Suppressor macrophage (primary cell): ENCODE results near the gene HSD17B12.
A peak's percentile ranks its signal among the peaks of the same experiment; 100 is the strongest.
"Not testable (repeated sequence)": the region's sequence is repeated elsewhere in the genome, so short reads cannot be mapped to it uniquely, and the experiment has no call there.

Experiments used
- DNase-seq, 4 experiments: peaks; one replicate each; pipeline ENCODE4 v3.0.0-alpha.2; 2020 to 2022
- total RNA-seq, 17 experiments: gene quantifications; one replicate each; lab custom pipeline; 2026; ENCODE audit warnings: mixed read lengths in 6 of 17, inconsistent platforms in 3 of 17; lab: John Stamatoyannopoulos, UW

Gene HSD17B12
- 76.5 to 280 (median 197) reads per million in 17 experiments for total RNA-seq

DNA sequence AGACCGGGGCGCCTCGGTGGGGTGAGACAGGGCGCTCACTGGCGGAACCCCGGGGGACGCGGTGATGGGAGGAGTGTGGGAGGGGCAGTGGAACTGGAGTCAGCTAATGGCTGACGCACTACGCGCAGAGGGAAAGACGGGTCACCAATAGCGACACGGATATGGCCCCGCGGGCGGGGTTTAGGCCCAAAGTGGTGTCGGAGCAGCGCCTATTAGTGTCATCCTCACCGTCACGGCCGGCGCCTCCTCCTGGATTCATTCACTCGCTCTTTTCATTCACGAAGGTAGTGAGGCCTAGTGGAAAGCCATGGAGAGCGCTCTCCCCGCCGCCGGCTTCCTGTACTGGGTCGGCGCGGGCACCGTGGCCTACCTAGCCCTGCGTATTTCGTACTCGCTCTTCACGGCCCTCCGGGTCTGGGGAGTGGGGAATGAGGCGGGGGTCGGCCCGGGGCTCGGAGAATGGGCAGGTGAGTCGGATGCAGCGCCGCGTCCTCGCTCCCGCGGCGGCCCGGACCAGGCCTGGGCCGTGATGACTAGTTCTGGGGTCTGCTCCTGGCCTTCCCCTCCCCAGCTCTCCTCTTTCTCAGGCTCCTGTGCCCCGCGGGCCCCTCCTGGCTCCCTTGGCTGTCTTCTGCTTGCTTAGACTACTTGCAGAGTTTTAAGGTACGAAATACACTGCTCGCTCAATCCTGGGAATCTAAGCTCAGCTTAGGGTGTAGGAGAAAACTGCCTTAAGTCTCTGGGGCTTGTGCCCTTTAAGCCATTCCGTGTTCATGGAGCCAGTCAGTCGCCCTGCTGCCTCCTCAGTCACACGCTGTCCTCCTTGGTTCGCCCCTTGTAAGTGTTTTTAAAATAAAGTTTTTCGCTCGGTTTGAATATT is at the start of gene HSD17B12:
HSD17B12 (plus strand) TSS at position 218 of the 880 bp plus-strand sequence; CDS start at position 308, 90 bp downstream.
- DNase-seq = peak; percentile 99 to 100 (median 100)

DNA sequence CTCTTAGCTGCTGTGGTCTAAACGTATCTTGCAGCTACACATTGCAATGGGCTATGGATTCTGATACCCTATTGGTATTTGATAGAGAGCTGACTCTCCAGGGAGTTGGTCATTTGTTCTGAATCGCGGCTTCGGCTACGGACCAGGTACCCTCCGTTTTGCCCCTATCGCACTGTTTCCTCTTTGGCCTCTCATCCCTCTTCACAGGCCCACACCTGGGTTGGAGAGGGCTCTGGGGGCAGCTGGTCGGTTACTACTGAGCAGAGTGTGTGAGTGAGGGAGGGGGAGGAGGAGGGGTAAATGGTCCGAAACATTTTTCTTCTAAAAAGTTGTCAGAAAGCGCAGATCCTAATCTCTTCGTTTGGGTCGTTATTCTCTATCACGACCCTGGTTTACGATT is 48.8 kb upstream of the HSD17B12 start:
- no peak for DNase-seq

DNA sequence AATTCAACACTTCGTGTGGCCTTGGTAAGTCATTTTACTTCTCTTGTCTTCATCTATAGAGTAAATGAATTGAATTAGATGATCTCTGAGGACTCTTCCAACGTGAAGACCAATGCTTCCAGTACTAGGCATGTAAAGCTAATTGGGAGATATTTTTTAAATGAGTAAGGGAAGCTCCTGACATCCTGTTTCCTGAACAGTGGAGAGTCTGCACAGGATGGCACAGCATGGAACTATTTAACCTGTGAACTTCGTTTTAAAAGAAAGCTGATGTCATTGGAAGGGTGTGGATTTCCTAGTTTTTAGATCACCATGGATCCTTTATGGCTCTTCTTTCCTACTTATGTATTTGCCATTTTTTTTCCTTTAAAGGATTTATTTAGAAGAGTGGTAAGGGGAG is 48.4 kb upstream of the HSD17B12 start:
- DNase-seq = no peak

DNA sequence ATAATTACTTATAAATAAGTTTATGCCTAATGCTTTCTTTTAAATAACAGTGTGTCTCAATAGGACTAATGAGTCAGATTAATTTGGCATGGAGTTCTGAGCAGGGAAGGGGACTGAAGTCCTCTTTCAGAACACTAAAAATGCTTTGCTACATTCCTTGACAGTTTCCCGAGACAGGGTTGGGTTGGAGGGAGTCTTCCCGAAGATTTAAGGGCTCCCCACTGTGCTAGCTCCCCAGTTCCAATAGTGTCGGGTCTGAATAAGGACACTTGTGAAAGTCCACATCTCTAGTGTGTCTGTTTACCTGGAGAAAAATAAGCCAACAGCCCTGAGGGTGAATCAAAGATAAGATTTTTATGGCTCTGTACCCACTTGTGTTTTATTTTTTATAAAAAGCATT is 41.8 kb upstream of the HSD17B12 start:
- DNase-seq = no peak

DNA sequence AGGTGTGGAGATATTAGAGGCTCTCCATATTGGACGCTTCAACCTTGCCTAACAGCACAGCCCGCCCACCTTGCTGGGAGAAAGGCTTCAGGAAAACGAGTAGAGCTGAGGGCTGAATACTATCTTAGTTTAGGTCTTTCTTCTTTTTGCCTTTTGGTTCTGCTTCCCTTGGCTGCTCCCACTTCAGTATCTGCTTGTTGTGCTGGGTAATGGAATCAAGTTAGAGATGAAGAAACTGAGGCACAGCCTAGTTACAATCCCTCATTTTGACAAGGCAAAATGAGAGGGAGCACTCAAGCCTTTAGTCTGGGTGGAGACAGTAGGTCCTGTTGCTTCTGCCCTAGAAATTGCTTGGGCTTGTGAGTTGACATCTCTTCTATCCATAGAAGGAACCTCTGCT is 41.3 kb upstream of the HSD17B12 start:
- DNase-seq = no peak

DNA sequence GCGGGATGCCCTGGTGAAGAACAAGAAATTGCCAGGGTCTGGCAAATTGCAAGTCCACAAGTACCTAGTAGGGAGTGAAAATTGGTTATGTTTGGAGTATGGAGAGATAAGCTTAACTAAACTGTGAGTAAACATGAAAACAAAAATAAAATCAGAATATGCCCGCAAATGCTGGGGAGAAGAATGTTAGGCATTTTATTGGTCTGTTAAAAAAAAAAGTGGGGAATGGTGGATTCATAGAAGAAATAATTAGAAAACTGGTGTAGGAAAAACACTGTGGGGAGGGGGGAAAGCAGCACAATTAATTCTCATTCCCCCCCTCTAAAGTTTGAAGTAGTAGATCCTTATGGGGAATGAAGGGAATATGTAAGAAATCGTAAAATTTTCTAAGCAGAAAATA is 40.6 kb upstream of the HSD17B12 start:
- DNase-seq = no peak

DNA sequence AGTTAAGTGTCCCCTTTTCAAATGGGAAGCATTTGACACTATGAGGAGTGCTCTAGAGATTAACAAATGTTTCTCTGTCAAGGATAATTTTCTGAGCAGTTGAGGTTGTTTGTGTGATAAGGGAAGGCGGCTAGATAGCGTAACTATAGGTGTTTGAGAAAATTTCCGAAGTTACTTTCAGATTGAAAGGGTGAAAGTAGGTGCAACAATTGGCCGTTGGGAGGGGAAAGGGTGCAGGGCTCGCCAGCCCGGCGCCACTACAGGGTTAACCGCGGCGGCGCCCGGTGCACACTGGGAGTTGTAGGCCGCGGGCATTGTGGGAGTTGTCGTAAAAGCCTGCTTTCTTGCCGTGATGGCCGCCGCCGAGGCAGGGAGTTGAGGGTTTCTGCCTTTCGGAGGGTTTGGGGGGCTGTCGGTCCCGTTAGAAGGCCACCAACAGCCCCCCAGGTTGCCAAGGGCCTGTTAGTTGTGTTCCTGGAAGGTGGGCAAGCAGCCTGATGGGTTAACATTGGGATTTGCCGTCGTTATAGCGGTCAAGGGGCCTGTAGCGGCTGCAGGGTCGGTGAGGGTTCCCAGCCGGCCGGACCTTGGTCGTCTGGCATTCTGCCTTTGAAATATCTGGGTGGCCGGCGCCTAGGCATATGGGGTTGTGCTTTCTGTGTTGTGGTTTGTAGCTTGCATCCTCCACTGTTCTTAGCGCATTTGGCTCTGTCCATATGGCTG is 36.5 kb upstream of the HSD17B12 start:
- peak; percentile 87 to 93 (median 90) for DNase-seq

DNA sequence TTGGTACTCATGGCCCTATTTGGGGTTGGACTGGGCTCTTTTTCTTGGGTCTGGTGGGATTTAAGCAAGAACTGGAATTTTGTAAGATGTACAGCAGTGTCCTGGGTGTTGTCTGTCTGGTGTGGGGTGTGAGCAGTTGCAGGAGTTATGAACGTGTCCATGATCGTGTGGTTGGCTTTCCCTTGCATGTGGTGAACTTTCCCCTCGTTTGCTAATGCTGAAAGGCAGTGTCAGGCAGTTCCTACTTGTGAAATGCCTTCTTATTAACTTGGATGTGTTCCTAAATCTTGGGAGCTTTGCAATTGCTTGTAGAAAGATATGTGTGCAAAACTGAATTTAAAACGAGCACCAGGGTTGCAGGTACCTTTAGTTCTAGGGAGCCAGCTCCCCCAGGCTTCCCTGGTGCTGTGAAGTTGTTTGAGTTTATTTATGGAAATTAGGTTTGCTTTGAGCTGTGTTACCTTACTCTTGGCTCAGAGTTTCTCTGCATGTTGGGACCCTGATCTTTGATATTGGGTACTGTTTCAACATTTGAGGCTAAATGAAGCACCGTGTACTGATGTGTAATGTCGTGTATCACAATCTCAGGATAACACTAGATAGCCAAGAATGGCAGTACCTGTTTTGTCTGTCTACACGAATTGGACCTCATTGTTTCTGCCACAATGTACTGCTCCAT is 35.8 kb upstream of the HSD17B12 start:
- peak; percentile 33 to 52 (median 40) for DNase-seq

DNA sequence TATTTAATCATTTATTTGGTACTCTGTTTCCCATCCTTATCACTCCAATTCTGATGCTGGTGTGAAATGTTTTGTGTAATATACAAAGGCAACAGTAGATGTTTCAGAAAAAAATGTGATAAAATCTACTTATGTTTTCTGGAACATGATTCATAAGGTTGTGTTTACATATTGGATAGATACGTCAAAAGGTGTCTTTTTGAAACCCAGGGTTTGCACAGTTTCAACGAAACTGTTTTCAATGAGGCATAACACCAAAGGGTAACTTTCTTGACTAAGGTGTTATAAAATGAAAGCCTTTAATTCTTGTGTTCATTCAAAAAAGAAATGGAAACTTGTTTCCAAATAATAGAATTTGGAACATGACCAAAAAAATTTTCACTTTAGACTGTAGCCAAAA is 33.8 kb upstream of the HSD17B12 start:
- no peak for DNase-seq

DNA sequence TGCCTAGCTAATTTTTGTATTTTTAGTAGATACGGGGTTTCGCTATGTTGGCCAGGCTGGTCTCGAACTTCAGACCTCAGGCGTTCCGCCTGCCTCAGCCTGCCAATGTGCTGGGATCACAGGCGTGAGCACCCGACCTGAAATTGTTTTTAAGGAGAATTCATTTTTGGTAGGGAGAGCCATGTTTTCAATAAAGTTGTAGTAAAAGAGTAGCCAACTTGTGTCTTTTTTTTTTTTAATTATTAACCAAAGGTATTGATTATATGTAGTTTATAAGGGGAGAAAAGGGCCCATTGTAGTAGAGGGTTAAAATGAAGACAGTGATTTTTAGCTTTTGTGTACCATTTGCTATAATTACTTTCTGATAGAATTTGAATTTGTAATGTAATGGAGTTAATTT is 31.6 kb upstream of the HSD17B12 start:
- DNase-seq = no peak

DNA sequence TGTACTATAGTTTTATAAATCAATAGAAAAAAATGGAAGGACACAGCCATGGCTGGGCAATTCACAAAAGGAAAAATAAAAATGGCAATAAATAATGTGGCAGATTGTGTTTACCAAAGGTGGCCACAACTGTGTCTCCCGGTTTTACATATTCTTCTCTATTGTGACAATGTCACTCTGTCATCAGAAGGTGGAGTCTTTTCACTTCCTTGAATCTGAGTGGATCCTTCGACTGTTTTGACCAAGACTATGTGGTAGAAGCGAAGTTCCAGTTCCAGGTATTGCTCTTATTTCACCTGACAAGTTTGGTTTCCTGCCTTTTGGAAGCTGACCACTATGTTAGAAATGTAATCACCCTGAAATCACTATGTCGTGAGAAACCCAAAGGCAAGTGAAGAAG is 31.0 kb upstream of the HSD17B12 start:
- DNase-seq = no peak

DNA sequence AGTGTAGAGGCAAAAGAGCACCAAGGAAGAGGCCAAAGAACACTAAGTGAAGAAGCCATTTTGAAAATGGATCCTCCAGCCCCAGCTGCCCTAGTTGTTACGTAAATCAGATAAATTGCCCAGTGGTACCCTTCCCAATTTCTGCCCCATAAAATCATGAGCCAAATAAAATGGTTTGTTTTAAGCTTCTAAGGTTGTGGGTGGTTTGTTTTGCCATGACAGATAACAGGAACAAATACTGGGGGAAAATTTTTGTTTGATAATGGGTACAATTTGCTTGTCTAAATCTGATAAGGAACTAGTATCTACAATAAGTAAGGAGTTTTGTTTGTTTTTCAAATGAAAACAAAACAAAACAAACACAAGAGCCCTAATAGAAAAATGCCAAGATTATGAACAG is 30.6 kb upstream of the HSD17B12 start:
- DNase-seq = no peak

DNA sequence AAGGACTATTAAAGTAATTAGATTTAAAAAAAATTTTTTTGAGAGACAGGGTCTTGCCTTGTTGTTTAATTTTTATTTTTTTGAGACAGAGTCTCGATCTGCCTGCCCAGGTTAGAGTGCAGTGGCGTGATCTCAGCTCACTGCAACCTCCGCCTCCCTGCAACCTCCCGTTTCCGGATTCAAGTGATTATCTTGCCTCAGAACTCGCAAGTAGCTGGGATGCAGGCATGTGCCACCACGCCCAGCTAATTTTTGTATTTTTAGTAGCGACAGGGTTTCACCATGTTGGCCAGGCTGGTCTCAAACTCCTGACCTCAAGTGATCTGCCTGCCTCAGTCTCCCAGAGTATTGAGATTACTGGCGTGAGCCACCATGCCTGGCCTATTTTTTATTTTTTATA is 17.5 kb upstream of the HSD17B12 start:
- not testable (repeated sequence) for DNase-seq

DNA sequence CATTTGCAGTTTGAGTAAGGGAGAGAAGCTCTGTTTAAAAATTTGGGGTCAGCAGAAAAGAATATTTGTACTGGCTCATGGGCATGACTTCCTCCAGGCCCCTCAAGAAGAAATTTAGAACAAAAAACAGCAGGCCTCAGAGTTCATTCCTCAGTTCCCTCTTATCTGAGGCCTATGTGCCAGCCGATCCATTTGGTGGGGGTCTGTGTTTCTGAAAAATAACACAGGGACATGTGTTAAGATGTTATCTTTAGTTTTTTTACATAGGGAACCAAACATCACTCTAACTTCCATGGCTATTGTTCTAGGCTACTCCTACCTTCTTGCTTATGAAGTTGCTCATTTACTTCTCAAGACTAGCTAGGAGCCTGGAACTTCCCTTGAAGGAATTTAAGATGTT is 16.2 kb upstream of the HSD17B12 start:
- DNase-seq = no peak

DNA sequence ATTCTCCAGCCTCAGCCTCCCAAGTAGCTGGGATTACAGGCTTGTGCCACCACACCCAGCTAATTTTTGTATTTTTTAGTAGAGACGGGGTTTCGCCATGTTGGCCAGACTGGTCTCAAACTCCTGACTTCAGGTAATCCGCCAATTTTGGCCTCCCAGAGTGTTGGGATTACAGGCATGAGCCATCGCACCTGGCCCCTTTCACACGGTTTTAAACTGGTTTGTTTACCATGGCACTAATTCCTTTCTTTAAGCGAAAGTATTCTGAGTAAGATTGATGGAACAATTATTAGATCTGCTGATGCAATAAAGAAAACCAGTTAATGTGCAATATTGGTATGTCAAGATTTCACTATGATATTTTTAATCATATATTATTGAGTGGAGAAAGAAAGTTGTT is 9.3 kb upstream of the HSD17B12 start:
- not testable (repeated sequence) for DNase-seq

DNA sequence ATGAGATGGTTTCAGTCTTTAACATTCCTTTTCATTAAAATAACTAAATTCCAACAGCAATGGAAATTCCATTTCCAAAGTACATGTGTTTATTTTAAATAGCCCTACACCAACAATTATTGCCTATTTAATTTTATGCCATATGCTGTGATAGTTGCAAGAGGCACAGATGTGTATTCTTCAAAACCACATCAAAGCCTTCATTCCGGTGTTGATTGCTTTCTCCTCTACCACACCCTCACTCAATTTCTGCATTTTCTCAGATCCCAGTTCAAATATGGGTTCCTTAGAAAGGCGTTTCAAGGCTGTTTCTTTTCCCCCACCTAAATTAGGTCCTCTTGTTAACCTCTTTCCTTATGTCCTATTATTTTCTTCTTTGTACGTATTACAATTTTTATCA is 6.0 kb upstream of the HSD17B12 start:
- no peak for DNase-seq

DNA sequence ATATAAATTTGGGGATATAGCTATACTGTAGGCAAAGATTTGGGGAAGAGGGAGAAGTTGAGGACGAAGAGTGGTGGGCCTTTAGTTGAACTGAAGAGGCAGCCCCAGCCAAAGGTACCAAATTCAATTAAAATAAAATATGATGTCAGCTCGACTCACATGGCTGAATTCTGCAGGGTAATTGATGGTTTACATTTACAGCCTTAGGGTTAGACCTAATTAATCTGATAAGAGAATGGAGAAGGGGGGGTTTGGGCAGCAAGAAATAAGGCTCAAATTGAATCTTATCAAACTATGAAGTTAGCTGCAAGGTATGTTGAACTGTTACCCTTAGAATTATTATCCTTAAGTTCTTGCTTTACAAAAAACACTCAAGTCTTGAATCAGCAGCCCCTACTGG is 3.6 kb upstream of the HSD17B12 start:
- DNase-seq = no peak

DNA sequence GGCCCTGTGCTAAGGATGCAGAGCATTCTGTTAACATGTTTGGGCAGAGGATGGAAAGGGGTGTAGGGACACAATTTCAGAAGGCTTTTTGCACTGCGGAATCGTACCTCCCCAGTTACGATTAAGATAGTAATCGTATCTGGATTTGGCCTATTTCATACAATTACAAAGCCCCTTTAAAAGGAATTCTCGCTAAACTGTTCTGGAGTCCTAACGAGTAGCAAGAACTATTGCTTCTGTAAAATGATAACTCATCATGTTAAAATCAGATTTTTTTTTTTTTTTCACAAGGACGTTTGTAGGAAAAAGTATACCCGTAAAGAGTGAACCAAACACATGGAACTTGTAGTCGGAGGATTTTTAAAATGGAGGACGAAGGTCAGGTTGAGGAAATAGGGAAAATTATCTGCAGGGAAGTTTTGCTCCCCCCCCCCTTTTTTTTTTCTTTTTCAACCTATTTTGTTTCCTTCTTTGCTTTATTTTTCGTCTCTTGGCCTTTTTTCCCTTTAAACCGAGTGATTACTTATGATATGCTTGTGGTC is 934 bp downstream of the HSD17B12 start:
- DNase-seq = peak; percentile 2 to 49 (median 36)

DNA sequence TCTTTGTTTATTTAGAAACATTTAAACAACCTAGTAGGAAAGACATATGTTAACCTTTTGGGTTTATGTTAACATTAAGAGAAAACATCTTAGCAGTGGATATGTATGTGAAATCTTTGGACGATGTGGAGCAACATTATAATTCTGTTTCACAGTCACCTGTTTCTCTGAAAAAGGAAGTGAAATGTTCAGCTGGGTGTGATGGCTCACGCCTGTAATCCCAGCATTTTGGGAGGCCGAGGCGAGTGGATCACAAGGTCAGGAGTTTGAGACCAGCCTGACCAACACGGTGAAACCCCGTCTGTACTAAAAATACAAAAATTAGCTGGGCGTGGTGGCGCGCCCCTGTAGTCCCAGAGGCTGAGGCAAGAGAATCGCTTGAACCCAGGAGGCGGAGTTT is 1.5 kb downstream of the HSD17B12 start:
- peak; percentile 27 to 75 (median 46) for DNase-seq

DNA sequence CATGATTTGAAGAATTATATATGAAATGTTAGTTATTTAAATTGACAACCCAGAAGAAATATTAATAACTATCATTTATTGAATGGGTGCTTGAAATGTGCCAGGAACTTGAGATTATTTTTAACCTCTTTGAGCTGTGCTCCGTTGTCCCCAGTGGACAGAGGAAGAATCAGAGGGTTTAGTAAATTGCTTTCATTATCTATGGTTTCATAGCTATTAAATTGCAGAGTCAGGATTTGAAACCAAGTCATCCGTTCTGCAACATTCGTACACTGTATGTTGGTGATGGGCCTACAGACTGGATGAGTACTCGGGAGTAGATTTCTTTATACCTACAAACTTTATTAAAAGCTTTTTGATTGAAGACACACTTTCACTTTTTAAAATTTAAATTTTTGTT is 4.9 kb downstream of the HSD17B12 start:
- peak in 3 of 4 experiments; percentile 3 to 17 (median 11) for DNase-seq

DNA sequence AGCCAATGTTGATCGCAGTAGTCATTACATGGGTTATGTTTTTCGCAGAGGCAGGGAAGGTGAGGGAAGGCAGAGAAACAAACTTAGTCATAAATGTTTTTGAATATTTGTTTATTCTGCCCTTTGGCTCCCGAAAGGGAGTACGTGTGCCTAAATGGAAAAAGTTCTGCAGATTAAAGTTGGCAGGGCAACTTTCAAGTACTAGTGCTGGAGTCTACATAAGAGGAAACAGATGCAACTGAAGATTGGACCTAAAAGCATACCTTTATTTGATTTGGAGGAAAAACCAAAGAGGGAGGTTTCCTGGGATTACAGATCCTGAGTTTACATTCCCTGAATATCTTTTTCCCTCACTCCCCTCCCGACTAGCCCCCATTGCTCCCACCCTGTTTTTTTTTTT is 5.7 kb downstream of the HSD17B12 start:
- no peak for DNase-seq

DNA sequence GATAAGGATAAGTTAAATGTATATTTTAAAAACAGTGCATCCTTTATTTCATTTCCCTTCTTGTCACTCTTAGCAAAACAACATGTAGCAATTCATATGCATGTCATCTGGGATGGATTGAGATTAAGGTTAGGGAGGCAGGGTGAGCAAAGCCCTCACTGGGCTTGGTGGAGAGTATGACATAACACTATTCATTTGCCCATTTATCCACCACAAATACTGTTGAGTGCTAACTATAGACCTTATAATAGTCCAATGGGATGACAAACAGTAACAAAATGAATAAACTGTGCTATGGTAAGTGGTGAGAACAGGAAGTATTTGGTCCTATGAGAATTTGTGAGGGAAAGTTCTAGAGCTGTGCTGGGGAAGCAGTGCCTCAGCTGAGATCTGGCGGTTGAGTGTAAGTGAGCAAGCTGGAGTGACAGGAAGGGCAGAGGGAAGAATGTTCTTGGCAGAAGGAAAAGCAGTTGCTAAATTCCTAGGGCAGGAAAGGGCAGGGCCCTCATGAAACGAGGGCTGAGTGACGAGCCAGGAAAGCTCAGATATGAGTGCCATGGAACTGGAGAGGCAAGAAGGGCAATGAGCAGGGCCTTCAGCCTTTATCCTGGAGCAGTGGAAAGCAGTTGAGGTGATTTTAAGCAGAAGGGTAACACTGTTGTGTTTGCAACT is 6.7 kb downstream of the HSD17B12 start:
- peak; percentile 19 to 54 (median 36) for DNase-seq
